GM21737 (cell line): Measurements from ENCODE around the gene UBE3D.
A peak's percentile ranks its signal among the peaks of the same experiment; 100 is the strongest.
"Not testable (repeated sequence)": the region's sequence is repeated elsewhere in the genome, so short reads cannot be mapped to it uniquely, and the experiment has no call there.

Experiments used
- ATAC-seq: cut with Tn5 transposase; IDR thresholded peaks from one replicate; pipeline ENCODE4 v1.9.1; 2021; ENCODE audit warnings: mild to moderate bottlenecking, moderate library complexity; ENCODE audit not compliant: unreplicated experiment

The UBE3D gene

DNA sequence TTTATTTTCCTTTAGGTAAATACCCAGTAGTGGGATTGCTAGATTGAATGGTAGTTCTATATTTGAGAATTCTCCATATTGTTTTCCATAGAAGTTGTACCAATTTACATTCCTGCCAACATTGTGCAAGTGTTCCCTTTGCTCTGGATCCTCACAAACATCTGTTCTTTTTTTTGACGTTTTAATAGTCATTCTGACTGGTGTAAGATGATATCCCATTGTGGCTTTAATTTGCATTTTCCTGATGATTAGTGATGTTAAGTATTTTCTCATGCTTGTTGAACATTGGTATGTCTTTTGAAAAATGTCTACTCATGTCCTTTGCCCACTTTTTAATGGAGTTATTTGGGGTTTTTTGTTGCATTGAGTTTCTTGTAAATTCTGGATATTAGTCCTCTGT lies 85.6 kb downstream of the UBE3D start:
- no peak for ATAC-seq

DNA sequence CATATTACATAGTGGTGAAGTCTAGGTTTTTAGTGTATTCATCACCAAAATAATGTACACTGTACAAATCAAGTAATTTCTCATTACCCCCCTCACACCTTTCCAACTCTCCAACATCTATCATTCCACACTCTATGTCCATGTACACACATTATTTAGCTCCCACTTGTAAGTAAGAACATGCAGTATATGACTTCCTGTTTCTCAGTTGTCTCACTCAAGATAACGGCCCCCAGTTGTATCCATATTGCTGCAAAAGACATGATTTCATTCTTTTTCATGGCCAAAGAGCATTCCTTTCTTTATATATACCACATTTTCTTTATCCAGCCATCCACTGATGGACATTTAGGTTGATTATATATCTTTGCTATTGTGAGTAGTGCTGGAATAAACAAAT lies 86.0 kb downstream of the UBE3D start:
- no peak for ATAC-seq

DNA sequence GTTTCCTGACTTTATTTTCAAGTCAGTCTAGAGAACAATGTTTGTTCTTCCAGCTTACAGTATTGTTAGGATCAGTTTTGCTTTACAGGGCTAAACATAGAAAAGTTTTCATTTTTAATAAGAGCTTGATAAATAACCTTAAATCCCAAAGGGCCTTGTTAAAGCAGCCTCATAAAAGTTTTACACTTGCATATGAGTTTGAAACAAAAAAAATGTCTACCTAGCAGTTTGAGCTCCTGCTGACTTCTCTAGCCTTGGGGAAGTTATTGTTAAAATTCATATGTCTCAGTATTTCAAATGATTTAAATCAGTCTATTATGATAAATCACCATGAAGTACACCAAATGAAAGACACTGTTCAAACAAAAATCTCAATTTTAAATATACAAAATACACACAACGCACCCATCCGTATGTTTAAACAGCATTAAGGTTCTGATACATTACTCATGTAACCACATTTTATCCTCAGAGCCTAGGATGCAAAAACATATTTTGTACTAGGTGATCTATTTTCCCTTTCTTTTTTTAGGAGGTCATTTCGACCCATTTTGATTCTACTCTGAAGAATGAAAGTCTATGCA lies 87.2 kb downstream of the UBE3D start:
- no peak for ATAC-seq

DNA sequence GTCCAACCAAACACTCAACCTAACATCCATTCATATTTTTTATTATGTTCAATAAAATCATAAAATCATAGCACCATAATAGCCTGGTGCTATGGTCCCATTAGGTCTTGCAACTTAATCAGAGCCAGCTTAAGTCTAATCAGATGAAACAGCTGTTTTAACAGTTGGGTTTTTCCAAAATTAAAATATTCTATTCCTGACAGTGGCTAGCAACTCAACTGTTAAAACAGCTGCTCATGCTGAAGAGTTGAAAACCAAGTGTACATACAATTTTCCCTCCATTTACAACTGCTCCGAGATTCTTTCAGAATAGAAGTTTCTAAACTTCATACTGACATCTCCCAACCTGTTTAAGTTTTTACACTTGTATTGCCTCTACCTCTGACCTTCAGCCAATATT lies 89.5 kb downstream of the UBE3D start:
- ATAC-seq = no peak

DNA sequence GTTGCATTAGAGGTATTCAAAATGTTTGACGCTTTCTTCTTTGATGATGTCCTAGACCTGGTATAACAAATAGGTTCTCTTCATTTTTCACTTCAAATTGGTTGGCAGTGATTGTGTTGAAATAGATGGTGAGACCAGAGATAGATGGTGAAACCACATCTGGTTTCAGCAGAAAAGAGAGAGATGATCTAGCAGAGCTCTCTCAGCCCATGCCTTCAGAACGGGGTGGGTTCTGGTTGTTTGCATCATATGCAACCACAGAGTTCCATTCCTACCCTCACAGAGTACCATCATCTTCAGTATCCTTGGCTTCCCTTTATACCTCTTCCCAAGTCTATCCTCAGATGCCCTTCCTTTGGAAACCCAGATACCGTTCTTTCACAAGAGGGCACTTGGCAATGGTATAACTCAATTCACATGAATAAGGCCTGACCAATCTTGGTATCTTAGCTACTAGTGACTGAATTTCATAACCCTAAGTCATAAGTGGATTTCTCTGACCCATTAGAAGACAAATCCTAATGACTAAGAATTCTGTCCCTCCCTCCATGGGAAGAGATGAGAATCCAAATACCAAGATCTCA lies 93.7 kb downstream of the UBE3D start:
- no peak for ATAC-seq

DNA sequence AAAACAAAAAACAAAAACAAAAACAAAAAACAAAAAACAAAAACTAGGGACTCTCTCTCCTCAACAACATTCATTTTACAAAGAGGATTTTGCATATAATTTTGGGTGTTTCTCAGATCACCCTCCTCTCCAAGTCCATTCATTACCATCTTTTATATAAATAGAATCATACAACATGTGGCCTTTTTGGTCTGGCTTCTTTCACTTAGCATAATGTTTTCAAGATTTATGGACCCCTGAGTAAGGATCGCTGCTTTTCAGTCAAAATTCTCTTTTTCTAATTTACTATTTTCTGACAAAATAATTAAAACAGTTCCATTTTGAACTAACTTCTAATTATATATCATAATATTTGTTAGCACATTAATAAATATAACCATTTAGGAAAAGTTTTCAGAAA lies 94.8 kb downstream of the UBE3D start:
- no peak for ATAC-seq

DNA sequence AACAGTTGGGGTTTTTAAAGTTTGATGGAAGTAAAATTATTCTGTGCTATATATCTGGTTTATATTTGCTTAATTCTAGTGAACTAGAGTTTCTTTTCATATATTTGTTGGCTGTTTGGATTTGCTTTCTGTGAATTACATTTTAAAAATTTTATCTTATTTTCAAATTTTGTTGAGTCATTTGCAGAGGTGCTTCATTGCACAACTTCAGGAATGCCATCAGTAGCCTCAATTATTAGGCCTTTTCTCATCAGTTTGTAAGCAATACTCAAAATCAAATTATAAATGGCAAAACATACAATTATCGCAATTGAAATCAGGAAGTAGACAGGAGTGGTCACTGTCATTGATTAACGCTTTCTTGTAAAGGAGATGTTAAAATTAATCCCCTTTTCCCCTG lies 96.9 kb downstream of the UBE3D start:
- no peak for ATAC-seq

DNA sequence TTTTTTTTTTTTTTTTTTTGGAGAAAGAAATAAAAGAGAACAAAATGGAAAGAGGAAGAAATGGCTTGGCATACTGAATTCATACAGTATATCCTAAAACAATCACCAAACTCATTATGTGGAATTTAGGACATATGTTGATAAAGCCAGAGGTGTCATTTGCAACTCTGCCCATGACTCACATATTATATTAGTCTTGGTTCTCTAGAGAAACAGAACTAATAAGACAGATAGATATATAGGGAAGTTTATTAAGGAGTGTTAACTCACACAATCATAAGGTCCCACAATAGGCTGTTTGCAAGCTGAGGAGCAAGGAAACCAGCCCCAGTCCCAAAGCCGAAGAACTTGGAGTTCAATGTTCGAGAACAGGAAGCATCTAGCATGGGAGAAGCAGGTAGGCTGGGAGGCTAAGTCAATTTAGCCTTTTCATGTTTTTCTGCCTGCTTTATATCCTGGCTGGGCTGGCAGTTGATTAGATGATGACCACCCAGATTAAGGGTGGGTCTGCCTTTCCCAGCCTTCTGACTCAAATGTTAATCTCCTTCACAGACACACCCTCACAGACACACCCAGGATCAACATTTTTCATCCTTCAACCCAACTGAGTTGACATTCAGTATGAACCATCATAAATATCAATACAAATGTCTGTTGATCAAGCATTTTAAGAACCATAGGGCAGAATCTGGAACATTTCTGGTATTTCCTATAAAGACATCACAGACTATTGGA lies 102.3 kb downstream of the UBE3D start:
- ATAC-seq = no peak

DNA sequence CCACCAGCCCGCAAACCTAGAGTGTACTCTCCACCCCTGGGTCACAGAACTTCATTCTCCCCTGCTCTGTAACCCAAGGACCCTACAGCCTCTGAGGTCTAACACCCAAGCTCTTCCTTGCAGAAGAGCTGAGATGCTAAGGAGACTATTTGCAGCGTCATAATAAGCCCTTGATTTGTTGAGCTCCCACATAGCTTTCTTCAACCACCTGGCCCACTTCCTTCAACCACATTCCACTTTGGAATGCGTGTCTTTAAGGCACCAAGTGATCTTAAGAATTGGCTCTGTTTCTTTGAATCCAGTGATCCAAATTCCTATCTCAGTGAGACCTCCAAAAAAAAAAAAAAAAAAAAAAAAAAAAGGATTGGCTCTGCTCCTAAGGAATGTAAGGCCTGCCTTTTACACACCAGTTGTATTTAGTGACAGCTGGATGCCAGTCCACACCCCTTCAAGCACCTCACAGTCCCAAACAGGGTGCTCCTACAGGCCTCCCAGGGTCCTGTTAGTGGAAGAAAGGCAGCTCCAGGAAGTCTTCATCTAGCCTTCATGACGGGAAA lies 106.2 kb downstream of the UBE3D start:
- ATAC-seq = no peak

DNA sequence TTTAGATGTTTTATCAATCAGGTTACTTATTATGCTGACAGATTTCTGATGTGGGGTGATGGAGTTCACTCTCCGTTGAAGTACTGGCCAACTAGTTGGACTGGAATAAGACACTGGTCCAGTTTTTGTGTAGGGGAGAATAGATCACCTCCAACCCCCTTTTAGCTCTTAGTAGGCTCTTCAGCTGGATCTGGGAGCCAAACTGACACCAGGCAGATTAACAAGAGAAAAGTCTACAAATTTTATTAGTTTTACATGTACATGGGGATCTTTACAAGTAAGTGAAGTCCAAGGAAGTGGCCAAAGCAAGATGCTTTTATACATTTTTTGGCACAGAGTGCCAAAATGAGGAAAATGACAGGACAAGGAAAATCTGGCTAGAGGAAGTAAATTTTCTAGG lies 107.1 kb downstream of the UBE3D start:
- no peak for ATAC-seq

DNA sequence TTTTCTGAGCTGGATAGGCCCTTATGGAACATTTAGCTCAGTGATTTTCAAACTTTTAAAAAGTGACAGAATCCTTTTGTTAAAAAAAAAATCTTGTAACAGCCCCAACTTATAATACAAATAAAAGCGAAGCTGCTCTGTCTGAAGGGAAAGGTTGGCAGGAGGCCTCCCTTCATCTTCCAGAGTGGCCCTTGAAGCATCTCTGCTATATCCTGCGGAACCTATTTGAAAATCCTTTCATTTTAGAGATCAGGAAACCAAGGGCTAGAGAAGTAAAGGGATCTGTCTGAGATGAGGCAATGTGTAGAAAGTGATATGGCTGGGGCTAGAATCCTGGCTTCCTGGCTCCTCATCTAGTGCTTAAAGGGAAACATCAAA lies 107.8 kb downstream of the UBE3D start:
- ATAC-seq = no peak

DNA sequence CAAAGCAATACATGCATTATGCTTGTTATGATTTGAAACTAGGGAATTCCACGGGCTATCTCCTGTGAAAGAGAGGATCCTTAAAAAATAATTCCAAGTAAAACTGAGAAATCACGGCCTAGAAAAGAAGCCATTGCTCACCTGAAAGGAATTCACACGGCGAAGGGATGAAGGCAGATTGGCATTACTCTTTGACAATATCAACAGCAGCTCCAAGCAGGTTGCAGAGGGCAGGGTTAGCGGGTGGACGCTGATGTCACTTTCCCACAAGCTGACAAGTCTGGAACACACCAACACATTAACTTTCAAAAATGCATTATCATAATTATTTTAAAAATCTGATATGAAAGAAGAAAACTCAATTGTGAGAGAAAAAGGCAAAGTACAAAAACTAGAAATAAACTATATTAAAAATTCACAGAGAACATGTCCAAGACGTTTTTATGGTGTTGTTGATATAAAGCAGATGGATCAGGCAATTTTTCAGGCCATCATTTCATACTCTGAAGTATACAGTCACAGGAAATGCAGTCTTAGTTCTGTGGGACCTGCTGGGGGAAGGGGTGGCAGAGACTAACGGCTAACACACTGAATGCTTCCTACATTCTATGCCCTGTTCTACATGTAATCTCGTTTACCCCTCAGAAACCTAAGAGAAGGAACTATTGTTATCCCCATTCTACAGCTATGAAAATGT lies 108.3 kb downstream of the UBE3D start:
- no peak for ATAC-seq

DNA sequence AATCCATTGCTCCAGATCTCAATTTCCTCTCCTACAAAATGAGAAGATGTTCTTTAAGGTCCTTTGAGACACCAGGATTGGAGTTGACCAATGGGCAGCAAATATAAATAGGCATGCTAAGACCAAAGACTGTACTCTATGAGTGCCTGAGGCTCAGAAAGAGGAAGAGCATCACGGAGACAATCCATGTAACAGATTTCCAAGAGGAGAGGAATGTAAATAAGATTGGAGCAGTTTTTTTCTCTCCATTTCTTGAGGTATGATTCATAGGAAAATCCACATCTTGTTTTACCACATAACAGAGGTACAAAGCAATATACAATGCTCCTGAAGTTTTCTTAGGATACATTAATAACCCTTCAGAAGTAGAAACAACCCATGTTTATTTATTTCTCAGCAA lies 109.8 kb downstream of the UBE3D start:
- ATAC-seq = no peak

DNA sequence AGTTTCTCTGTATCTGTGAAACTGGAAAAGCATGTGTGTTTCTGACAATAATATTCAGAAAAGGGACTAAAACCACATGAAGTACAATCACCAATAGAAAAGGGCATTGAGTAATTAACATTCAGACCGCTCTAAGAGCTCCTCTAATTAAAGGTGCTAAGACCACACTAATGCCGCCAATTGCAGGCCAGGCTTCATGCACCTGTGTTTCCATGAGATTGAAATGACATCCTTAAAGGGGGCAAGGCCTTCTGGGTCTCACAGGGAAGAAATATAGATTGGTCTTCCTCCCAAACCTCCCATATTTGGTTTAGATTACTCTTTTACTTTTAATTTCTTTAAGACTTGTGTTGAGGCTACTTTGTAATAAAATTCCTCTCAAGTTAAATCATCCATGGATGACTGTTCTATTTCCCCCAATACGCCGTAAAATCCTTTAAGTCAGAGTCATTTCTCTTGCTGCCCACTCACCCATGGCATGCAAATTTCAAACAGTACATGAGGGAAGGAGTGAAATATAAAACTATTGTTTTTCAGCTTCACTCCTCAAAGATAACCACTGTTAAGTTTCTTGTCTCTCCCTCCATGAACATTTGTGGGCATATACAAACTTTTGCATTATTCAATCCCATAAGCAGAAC lies 110.6 kb downstream of the UBE3D start:
- ATAC-seq = peak; percentile 57

DNA sequence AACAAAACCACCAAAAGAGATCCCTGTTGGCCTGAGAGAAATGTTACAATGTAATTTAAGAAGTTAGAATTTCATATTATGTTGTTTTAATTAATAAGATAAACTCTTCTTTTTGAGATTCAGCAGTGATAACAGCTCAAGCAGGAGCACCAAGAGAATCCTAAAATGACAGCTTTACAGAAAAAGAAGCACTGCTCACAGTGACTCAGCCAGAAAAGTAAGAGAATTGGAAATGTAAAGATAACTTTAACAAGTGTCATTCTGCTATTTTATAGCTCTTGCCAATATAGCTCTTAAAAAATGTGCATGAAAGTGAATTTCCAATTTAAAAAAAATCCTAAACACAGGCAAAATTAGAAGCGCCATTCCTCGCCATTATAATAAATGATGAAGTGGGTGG lies 111.3 kb downstream of the UBE3D start:
- no peak for ATAC-seq

DNA sequence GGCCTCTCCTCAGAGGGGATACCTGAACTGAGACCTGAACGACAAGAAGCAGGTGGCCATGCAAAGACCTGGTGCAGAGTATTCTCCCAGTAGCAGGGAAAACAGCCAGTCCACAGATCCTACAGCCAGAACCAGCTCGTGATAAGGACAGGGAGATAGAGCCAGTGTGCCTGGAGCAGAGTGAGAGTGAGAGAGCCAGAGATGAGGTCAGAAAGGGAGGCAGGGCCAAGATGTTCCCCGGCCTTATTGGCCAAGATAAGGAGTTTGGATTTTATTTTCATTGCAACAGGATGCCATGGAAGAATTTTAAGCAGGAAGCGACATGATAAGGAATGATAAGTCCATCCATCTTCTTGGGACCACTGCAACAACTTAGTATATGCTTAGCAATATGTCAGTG lies 111.8 kb downstream of the UBE3D start:
- ATAC-seq = no peak

DNA sequence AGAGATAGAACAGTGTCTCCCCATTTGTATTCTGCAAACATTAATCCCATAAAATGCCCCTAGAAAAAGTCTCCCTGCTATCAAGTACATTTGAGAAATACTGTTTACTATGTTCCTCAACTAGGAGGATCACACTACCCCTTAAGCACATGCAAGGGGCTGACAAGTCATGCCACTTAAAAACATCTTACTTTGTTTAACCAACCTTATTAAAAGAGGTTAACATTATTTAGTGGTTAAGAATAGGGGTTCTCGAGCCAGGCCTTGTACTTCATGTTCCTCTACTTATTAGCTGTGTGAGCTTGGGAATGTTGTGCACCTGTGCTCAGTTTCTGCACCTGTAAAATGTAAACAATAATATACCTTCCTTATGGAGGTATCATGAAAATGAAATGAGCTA lies 113.7 kb downstream of the UBE3D start:
- no peak for ATAC-seq

DNA sequence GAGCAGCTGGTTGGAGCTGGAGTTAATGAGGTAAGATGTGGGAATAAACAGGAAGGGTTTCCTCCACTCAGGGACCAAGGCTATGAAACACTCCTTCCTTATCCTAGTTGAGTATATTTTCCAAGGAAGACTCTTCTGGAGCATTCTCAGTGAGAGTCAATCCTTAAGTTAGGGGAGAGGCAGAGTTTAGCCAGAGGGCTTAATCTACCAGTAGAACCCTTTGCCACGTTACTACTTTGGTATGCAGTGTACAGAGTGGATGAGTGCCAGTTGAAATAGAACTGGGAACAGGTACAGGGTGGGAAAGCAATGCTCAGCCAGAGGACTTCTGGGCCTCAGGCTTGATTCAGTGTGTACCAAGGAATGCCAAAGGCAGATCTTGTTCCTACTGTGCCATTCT lies 114.3 kb downstream of the UBE3D start:
- no peak for ATAC-seq

DNA sequence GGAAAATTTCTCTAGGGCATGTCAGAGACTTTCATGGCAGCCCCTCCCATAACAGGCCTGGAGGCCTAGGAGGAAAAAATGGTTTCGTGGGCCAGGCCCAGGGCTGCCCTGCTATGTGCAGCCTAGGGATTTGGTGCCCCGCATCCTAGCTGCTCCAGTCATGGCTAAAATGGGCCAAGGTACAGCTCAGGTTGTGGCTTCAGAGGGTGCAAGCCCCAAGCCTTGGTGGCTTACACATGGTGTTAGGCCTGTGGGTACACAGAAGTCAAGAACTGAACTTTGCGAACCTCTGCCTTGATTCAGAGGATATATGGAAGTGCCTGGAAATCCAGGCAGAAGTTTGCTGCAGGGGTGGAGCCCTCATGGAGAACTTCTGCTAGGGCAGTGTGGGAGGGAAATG lies 134.7 kb downstream of the UBE3D start:
- ATAC-seq = not testable (repeated sequence)

DNA sequence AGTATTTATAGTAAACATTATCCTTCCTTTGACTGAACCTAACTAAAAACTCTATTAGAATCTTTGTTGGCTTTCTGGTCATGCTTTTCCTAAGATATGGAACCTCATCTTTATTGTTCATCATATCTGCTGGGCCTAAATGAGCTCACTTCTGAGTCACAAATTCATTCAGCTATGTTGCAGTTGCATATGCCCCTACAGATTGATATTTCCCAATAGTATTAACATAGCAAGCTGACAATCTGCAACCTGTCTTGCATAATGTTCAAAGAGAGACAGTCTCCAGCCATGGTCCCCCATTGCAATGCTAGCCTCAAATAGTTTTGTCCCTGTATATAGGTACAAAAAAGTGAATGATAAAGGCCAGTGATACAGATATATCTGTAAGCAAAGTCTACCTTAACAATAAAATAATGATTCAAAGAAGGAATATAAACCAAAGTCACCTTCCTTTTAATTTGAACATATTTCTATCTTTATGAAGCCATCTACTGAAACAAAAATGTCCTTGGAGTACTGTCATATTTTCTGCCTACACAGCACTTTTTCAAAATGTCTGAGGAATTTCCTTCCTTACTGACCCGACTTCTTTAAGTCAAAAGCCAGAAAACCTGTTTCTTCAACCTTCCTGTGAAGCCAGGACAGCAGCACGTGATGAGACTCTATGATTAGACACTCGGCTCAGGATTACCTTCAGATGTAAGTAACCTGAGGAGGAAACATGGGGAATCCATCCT lies 140.7 kb downstream of the UBE3D start:
- ATAC-seq = no peak

DNA sequence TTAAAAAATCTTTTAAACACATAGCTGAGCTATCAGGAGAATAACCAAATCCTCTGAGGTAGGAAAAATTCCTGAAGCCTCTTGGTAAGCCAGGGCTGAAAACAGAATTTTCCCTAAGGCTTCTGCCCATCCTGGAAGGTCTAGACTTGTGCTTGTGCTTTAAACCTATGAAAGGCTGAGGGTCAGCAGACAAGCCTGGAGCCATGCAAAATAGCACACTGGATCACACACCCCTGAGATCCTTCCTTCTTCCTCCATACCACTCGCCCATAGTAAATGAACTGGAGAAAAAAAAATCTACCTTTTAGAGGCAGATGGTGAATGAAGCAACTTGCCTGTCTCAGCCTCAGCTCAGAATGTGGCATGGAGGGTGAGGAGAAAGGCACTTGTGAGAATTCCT lies 144.4 kb downstream of the UBE3D start:
- ATAC-seq = no peak
